Measurements from ENCODE around the gene MMP25.
"Not testable (repeated sequence)": the region's sequence is repeated elsewhere in the genome, so short reads cannot be mapped to it uniquely, and the experiment has no call there.

MMP25 gene

DNA sequence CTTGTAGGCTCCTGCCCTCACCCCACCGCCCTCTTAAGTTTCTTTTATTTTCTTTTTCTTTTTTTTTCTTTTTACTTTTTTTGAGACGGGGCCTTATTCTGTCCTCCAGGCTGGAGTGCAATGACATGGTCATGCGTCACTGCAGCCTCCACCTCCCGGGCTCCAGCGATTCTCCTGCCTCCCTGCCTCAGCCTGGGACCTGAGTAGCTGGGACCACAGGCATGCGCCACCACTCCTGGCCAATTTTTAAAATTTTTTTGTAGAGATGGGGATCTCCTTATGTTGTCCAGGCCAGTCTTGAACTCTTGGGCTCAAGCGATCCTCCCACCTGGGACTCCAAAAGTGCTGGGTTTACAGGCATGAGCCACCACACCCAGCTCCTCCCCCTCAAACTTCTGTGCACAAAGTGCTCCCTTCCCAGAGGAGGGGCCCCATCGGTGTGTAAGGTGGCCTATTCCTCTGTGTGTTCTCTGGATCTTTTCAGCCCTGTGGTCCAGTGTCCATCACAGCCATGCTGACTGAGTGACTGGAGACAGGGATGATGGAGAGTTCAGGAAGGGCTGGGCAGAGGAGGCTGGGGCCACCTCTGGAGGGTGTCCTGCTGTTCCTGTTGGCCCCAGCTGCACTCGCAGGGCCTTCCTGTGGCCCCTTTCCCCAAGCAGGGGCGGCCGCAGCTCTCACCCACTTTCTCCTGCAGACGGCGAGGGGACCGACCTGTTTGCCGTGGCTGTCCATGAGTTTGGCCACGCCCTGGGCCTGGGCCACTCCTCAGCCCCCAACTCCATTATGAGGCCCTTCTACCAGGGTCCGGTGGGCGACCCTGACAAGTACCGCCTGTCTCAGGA, 10.2 kb downstream of the MMP25 start:
- DNase-seq, result no peak

DNA sequence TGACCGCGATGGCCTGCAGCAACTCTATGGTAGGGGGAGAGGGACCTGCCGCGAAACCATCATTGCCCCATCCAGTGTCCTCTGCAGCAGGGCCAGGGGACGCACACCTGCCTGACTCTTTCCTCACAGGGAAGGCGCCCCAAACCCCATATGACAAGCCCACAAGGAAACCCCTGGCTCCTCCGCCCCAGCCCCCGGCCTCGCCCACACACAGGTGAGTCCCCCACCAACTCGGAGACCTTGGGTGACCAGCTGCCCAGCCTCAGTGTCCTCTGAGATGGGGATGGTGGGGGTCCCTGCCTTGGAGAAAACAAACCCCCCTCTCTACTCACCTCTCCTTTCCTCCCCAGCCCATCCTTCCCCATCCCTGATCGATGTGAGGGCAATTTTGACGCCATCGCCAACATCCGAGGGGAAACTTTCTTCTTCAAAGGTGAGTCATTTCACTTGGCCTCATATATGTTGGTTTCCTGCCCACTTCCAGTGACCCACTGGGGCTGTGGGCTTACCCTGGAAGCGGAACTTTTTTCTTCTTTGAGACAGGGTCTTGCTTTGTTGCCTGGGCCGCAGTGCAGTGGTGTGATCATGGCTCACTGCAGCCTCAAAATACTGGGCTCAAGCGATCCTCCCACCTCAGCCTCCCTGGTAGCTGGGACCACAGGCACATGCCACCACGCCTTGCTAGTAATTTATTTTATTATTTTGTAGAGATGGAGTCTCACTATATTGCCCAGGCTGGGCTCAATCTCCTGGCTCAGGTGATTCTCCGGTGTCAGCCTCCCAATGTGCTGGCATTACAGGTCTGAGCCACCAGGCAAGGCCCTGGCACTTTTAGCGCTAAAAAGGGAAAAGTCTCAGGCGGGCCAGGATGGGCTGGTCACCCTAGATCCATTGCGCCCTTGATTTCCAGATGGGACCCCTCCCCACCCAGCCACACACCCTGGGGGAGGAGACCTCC, 11.1 kb downstream of the MMP25 start:
- no peak for DNase-seq

DNA sequence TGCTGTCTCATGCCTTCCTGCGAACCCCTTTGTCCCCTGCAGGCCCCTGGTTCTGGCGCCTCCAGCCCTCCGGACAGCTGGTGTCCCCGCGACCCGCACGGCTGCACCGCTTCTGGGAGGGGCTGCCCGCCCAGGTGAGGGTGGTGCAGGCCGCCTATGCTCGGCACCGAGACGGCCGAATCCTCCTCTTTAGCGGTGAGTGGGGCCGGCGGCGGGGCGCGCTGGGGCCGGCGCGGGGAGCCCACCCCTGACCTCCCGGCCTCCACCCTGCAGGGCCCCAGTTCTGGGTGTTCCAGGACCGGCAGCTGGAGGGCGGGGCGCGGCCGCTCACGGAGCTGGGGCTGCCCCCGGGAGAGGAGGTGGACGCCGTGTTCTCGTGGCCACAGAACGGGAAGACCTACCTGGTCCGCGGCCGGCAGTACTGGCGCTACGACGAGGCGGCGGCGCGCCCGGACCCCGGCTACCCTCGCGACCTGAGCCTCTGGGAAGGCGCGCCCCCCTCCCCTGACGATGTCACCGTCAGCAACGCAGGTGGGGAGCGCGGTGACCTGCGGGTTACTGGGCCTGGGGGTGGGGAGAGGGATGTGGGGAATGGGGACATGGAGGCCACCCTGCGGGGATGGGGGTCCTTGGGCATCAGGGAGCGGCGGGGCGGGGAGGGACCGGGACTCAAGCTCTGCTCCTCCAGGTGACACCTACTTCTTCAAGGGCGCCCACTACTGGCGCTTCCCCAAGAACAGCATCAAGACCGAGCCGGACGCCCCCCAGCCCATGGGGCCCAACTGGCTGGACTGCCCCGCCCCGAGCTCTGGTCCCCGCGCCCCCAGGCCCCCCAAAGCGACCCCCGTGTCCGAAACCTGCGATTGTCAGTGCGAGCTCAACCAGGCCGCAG, 12.0 kb downstream of the MMP25 start:
- DNase-seq, result peak; percentile 48

DNA sequence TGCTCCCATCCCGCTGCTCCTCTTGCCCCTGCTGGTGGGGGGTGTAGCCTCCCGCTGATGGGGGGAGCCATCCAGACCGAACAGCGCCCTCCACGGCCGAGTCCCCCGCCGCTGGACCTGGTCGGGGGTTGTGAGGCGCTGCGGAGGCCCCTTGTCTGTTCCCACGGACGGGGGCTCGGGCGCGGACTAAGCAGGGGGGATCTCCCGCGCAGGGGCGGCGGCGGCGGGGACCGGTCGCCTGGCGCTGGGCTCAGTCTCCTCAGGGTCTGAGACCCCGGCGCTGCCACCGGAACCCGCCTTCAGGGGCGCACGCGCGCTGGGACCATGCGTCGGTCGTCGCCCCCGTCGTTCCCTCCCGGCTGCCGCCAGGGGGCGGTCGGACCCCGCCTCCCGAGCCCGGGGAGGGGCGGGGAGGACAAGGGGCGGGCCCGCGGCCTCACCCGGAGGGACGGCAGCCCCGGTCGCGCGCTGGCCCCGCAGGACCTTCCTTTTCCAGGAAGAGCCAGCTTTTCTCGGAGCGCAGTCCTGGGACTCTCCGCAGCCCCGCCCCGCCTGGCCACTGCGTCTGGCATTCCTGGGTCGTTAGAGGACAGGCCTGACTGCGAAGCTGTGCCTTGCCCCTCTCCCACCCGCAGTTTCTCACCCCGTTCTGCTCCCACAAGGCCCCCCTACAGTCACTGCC, 12.8 kb downstream of the MMP25 start:
- peak; percentile 82 for DNase-seq

DNA sequence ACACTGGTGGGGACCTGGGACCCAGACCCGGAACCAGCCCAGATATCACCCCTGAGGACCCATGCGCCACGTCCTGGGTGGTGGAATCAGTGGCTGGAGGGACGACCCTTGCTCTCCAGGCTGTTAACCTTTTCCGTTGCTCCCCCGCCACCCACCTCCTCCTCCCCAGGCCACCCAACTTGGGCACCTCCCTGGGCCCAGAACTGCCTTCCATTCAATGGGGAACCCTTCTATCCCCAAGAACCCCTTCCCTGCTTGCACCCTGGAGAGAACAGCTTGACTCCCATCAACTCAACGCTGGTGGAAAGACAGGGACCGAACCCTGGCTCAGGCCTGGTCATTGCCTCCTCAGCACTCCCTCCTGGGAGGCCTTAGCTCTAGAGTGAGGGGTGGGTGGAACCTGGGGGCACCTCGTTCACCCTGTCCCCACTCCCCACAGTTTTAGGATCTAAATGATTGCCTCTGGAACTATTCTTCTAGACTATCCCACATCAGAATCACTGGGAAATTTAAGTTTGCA, 13.4 kb downstream of the MMP25 start:
- no peak for DNase-seq

DNA sequence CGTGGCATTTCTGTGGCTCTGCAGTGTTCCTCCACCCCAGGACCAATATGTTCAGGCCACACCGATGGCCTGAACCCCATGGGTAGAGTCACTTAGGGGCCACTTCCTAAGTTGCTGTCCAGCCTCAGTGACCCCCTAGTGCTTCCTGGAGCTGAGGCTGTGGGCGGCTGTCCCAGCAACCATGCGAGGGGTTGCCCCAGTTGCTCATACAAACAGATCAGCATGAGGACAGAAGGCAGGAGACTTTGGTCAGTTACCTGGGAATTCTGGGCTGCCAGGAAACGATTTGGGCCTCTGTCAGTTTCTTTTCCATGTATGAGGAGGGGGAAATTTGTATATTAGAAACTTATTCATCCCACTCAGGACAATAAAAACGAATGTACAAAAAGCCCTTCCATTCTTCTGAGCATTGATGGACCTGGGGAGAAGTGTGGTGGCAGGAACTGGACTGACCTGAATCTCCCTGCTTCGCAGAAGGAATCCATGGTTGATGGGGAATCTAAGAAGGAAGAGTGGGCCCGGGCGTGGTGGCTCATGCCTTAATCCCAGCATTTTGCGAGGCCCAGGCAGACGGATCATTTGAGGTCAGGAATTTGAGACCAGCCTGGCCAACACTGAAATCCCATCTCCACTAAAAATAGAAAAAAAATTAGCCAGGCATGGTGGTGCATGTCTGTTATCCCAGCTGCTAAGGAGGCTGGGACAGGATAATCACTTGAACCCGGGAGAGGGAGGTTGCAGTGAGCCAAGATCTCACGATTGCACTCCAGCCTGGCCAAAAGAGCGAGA, 14.2 kb downstream of the MMP25 start:
- no peak for DNase-seq

DNA sequence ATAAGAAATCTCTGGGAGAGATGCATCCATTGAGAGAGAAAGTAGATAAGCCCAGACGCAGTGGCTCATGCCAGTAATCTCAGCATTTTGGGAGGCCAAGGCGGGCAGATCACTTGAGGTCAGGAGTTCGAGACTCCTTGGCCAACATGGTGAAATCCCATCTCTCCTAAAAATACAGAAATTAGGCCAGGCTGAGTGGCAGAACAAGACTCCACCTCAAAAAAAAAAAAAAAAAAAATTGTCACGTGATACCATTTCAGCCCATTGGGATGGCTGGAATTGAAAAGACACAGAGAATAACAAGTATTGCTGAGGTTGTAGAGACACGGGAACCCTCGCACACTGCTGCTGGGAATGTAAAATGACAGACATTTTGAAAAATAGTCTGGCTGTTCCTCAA, 16.2 kb downstream of the MMP25 start:
- no peak for DNase-seq

DNA sequence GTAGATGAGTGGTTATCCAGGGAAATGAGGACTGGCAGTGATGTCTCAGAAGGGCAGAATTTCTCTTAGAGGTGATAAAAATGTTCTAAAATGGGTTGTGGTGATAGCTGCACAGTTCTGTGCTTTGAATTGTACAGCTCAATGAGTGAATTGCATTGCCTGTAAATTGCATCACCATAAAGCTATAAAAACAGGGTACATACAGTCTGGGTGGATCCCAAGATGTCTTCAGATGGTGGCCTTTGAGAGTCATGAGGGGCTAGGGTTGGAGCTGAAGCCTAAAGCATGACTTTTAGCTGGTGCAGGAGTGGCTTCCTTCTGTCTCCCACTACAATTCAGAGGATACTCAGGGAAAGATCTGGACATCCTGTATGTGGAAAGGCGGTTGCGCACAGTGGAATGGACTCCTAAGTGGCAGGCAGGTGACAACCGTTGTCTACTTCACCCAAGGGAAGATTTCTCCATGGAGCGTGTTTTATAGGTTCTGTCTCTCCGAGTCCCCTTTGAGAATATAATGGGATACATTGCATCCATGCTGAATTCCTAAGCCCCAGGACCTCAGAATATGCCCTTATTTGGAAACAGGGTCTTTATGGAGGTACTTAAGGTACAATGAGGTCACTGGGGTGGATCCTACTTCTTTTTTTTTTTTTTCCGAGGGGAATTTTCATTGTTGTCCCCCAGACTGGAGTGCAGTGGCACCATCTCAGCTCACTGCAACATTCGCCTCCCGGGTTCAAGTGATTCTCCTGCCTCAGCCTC, 17.4 kb downstream of the MMP25 start:
- DNase-seq, result no peak

DNA sequence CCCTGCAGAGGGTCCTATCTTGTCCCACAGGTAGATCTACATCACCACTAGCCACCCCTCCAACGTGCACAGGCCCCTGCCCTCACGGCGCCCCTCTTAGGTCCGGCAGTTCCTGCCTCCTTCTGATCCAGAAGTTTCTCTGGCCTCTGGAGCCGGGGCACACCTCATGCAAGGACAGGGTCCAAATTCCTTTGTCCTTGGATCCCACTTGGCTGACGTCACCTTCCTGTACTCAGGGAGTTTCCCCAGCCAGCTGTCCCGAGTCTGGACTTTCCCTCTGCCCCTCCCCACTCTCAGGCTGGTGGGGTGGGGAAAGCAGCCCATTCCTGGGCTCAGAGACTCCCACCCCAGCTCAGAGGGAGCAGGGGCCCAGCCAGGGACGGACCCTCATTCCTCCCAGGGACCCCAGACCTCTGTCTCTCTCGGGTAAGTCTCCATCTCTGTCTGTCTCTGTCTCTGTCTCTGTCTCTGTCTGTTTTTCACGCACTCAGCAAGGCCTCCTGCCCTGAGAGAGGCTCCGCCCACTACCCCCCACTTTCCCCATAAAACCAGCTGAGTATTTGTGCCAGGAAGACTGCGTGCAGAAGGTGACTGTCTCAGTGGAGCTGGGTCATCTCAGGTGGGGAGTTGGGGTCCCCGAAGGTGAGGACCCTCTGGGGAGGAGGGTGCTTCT, 18.8 kb downstream of the MMP25 start, which contains the start of gene IL32:
IL32 (plus strand) TSS at position 572 of the 673 bp plus-strand sequence. CDS start 172 bp downstream, outside the sequence.
- DNase-seq, result no peak

DNA sequence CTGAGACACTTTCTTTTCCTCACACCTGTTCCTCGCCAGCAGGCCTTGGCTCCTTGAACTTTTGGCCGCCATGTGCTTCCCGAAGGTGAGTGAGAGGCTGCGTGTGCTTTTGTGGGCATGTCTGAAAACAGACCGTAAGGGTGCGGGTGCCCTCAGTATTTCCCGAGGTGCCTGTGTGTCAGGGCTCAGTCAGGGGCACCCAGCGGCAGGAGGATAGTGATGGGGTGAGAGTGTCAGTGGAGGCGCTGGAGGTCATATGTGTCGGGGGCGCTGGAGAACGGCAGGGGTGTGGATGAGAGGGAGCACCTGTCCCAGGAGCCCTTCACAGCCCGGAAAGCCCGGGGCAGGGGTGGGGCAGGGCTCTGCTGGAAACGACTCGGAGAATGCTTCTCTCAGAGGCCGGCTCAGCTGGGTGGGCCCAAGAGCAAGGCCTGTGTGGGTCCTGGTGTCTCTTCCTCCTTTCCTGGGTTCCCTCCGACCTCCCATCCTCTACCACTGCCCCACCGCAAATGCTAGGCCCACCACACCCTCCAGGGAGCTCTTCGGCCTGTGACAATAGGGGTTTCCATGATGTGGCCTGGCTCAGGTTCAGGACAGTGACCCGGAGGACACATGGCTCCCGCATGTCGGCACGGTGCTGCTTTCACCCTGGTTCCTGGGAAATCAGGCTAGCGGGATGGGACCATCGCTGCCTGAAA, 19.5 kb downstream of the MMP25 start:
- no peak for DNase-seq

DNA sequence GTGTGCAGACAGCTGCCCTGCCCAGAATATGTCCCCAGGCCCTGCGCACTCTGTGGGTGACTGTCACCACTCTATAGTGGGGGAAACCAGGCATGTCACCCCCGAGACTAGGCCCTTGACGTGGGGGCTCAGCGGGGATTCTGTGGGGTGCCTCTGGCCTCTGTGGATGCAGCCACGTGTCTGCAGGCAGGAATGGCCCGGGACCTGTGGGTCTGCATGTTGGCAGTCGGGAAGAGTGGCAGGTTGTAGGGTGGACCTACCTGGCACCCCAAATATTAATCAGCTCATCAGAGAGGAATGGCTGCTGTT, 20.0 kb downstream of the MMP25 start:
- DNase-seq, result no peak

DNA sequence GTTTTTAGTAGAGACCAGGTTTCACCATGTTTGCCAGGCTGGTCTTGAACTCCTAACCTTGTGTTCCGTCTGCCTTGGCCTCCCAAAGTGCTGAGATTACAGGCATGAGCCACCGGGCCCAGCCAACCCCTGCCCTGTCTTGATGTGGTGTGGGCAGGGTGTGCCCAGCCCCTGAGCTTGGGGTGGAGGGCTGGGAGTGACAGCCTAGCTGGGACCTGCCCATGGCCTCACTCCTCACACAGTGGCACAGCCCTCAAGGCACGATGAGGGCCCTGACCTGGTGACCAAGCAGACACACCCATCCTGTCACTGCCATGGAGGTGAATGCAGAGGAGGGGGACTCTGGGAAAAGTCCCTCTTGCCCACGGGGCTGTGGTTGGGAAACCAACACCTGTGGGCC, 22.1 kb downstream of the MMP25 start:
- DNase-seq, result no peak

DNA sequence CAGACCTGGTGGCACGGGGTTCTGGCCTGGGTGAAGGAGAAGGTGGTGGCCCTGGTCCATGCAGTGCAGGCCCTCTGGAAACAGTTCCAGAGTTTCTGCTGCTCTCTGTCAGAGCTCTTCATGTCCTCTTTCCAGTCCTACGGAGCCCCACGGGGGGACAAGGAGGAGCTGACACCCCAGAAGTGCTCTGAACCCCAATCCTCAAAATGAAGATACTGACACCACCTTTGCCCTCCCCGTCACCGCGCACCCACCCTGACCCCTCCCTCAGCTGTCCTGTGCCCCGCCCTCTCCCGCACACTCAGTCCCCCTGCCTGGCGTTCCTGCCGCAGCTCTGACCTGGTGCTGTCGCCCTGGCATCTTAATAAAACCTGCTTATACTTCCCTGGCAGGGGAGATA, 22.8 kb downstream of the MMP25 start:
- DNase-seq, result not testable (repeated sequence)

DNA sequence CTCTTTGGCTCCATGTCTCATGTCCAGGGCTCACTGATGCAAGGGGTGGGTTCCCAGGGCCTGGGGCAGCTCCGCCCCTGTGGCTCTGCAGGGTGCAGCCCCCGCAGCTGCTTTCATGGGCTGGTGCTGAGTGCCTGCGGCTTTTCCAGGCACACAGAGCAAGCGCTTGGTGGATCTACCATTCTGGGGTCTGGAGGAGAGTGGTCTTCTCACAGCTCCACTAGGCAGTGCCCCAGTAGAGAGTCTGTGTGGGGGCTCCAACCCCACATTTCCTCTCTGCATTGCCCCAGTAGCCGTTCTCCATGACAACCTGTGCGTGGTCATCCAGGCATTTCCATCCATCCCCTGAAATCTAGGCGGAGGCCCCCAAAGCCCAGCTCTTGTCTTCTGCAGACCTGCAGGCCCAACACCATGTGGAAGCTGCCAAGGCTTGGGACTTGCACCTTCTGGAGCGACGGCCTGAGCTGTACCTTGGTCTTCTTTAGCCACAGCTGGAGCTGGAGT, 24.3 kb downstream of the MMP25 start:
- DNase-seq, result no peak

DNA sequence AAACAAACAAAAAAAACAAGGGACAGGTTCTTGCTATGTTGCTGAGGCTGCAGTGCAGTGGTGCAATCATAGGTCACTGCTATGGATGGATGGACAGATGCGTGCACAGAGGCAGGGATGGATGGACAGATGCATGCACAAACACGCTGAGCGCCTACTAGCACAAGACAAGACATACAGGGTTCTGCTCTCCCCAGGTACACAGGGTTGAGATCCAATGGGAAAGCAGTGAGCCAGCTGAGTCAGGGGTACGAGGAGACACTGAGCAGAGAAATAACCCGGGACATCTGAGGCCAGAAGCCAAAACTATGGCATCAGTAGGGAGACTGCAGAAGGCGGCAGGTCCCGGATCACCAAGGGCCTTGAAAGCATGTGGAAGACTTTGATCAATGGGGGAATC, 25.3 kb downstream of the MMP25 start:
- DNase-seq, result no peak

DNA sequence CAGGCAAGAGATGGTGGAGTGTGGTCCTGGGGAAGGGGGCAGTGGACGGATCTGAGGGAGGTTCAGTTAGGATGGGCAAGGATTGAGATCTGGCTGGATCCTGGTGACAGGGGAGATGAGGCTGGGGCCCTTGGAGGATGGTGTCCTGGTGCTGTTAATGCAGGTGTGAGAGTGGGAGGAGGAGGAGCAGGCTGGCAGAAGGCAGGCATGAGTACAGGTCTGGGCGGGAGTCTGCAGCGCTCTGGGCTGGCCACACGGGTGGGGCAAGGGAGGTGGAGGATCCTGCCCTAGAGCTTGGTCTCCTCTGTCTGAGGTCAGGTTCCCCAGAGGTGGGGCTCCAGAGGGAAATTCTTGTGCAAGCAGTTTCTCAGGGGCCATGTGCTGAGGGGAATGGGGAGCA, 25.8 kb downstream of the MMP25 start:
- DNase-seq, result not testable (repeated sequence)

DNA sequence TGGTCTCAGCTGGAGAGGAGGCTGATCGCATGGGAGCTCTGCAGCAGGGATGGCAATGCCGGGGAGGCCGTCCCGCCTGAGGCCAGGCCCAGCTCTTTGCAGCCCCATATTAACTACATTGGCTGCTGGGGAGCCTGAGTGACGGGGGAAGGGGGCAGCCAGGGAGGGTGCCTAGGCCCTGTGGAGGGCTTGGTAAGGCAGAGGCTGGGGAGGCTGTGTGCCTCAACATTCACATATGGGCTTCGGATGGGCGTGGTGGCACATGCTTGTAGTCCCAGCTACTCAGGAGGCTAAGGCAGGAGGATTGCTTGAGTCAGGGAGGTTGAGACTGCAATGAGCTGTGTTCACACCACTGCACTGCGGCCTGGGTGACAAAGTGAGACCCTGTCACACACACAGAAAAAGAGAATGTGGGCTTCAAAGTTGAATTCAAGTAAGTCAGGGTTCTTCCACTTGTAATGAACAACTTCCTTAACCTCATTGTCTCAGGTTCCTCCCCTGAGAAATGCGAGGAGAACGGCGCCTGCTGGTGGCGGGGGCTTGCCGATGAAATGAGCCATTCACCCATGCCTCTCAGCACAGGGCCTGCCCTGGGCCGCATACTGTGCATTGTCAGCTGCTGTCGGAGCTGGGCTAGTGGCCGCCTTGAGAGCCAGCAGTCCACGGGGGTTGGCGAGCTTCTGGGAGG, 26.4 kb downstream of the MMP25 start:
- DNase-seq, result not testable (repeated sequence)

DNA sequence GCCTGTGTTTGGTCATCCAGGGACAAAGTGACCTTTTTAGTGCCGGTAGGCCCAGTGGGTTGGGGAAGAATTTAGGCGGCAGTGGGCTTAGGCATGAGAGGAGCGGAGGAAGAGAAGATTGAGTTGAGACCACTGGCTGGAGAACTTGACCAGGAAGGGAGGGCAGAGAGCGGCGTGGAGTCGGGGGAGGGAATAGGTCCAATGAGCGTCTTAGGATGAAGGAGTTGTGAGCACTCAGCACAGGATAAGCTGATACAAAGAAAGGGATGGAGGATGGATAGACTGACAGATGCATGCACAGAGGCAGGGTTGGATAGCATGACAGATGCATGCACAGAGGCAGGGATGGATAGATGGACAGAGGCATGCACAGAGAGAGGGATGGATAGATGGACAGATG, 27.1 kb downstream of the MMP25 start:
- DNase-seq, result no peak
